Mammary epithelial cell (primary cell): ENCODE data around the gene DCHS2.

Source experiments
- EZH2 ChIP-seq: IDR thresholded peaks from 2 replicates; pipeline ENCODE4 v1.6.1; 2012; ENCODE audit warnings: low read length, inconsistent platforms, borderline replicate concordance
- TF ChIP-seq, protein P1 (sequence below), 2 donors: IDR thresholded peaks in 1 of 2; conservative IDR thresholded peaks in 1 of 2; 2 replicates each; pipeline ENCODE4 v1.5.1; 2011 to 2012; ENCODE audit warnings: inconsistent platforms in 2 of 2, low read length in 2 of 2, mild to moderate bottlenecking in 2 of 2, control low read depth in 1 of 2, low read depth in 1 of 2; ENCODE audit not compliant: insufficient read depth in 1 of 2; ENCODE audit errors: extremely low read depth in 1 of 2

DNA sequence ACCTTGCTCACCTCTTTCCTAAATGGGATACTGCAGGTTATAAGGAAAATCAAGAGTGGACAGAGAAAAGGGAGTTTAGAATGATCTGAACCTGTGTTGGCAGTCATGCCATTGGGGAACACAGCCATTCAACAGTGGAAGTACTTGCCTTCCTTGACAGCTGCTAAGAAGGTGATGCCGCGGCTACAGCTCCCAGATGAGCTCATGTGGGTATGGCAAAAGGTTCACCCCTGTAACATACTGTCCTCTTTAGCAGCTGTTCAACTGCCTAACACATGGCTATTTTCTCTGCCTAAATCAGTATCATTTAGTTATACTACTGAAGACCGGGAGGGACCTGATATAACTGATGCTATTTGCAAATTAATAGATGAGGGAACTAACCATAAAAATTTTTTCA, 76.8 kb downstream of the DCHS2 start:
- TF ChIP-seq, protein P1, sequence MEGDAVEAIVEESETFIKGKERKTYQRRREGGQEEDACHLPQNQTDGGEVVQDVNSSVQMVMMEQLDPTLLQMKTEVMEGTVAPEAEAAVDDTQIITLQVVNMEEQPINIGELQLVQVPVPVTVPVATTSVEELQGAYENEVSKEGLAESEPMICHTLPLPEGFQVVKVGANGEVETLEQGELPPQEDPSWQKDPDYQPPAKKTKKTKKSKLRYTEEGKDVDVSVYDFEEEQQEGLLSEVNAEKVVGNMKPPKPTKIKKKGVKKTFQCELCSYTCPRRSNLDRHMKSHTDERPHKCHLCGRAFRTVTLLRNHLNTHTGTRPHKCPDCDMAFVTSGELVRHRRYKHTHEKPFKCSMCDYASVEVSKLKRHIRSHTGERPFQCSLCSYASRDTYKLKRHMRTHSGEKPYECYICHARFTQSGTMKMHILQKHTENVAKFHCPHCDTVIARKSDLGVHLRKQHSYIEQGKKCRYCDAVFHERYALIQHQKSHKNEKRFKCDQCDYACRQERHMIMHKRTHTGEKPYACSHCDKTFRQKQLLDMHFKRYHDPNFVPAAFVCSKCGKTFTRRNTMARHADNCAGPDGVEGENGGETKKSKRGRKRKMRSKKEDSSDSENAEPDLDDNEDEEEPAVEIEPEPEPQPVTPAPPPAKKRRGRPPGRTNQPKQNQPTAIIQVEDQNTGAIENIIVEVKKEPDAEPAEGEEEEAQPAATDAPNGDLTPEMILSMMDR (conservative IDR thresholded peaks at IDR 0.05 in 1 of 2, IDR thresholded peaks at IDR 0.05 in 1 of 2; ENCODE audit: extremely low read depth in 1 of 2, insufficient read depth in 1 of 2, low read depth in 1 of 2, low read length in 2 of 2), result no peak
- TF ChIP-seq EZH2, result no peak
